GM12891 (cell line): Measurements from ENCODE around the gene TCF12.

ENCODE experiments used
- POLR2AphosphoS5 ChIP-seq: IDR thresholded peaks from 2 replicates; pipeline ENCODE4 v1.6.1; 2011; ENCODE audit warnings: low read depth, low read length, control low read depth
- TAF1 ChIP-seq: IDR thresholded peaks from 2 replicates; pipeline ENCODE4 v1.6.1; 2011; ENCODE audit warnings: low read depth, low read length, control low read depth

DNA sequence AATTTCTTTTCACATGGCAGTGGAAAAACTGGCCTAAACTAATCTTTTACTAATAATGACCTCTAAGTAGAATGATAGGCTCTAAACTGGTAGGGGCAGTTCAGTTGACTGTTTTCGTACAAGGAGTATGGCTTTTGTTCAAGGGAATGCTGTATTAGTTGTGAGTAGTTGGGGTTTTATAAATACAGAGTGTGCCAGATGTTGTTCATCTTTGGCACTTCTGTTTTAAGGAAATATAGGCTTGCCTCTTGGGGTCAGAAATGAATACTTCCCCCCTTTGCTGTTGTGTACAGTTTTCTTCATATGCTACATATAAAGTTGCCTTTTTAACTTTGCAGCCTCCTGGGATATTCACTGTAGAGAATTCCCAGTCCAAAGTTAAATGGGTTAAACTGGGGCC is 276.9 kb downstream of the TCF12 start:
- TF ChIP-seq TAF1 (no peak), POLR2AphosphoS5 (no peak)
